DOHH2 (cell line): ENCODE results near the gene DNAH6.
"Not testable (repeated sequence)": the region's sequence is repeated elsewhere in the genome, so short reads cannot be mapped to it uniquely, and the experiment has no call there.

ENCODE experiments used
- H3F3A ChIP-seq: fragments of 200-600 bp; sonication (generic), shearing (Covaris generic); 2 replicates; pipeline ENCODE4 v1.6.0; 2016; ENCODE audit warnings: antibody characterized with exemption, mild to moderate bottlenecking; ENCODE audit not compliant: control insufficient read depth, insufficient read depth
- H3K27ac ChIP-seq: fragments of 200-600 bp; sonication (generic); 2 replicates; pipeline ENCODE4 v1.5.1; 2014; ENCODE audit warnings: low read depth, mild to moderate bottlenecking, low read length, moderate library complexity
- H3K27me3 ChIP-seq: fragments of 200-600 bp; sonication (generic); 2 replicates; pipeline ENCODE4 v1.6.1; 2014; ENCODE audit warnings: mild to moderate bottlenecking, low read length, mixed read lengths; ENCODE audit not compliant: control insufficient read depth
- H3K36me3 ChIP-seq: fragments of 200-600 bp; sonication (generic); 2 replicates; pipeline ENCODE4 v1.6.1; 2014; ENCODE audit warnings: mild to moderate bottlenecking, low read length, moderate library complexity, mixed read lengths; ENCODE audit not compliant: control insufficient read depth
- H3K4me1 ChIP-seq: fragments of 200-600 bp; sonication (generic); 2 replicates; pipeline ENCODE4 v1.6.1; 2014; ENCODE audit warnings: mild to moderate bottlenecking, low read length, mixed read lengths; ENCODE audit not compliant: control insufficient read depth
- H3K4me2 ChIP-seq: fragments of 200-600 bp; sonication (generic); 2 replicates; pipeline ENCODE4 v1.6.0; 2014; ENCODE audit warnings: mild to moderate bottlenecking, low read length, moderate library complexity
- H3K4me3 ChIP-seq: fragments of 200-600 bp; sonication (generic); 2 replicates; pipeline ENCODE4 v1.5.1; 2014; ENCODE audit warnings: mild to moderate bottlenecking, low read length, mixed read lengths
- H3K79me2 ChIP-seq: fragments of 200-600 bp; sonication (generic); 2 replicates; pipeline ENCODE4 v1.6.1; 2014; ENCODE audit warnings: mild to moderate bottlenecking, low read length, mixed read lengths; ENCODE audit not compliant: control insufficient read depth
- H3K9me2 ChIP-seq: fragments of 200-600 bp; sonication (generic); replicated peaks from 2 replicates; pipeline ENCODE4 v1.6.1; 2014; ENCODE audit warnings: mild to moderate bottlenecking, low read length, mixed read lengths; ENCODE audit not compliant: control insufficient read depth
- H3K9me3 ChIP-seq: fragments of 200-600 bp; sonication (generic); 2 replicates; pipeline ENCODE4 v1.6.1; 2014; ENCODE audit warnings: antibody characterized with exemption, low read length, mixed read lengths; ENCODE audit not compliant: control insufficient read depth, insufficient read depth
- H4K20me1 ChIP-seq: fragments of 200-600 bp; sonication (generic); 2 replicates; pipeline ENCODE4 v1.6.0; 2014; ENCODE audit warnings: low read depth, mild to moderate bottlenecking, antibody characterized with exemption, low read length, moderate library complexity; ENCODE audit not compliant: control insufficient read depth, insufficient read depth
- CTCF ChIP-seq: fragments of 200-600 bp; sonication (generic); IDR thresholded peaks from one replicate; pipeline ENCODE4 v1.5.1; 2014; ENCODE audit warnings: antibody characterized with exemption, mild to moderate bottlenecking, low read depth, low read length; ENCODE audit not compliant: poor library complexity, severe bottlenecking
- EZH2phosphoT487 ChIP-seq: fragments of 200-600 bp; sonication (generic); IDR thresholded peaks from 2 replicates; pipeline ENCODE4 v1.6.1; 2017; ENCODE audit warnings: borderline replicate concordance, mild to moderate bottlenecking, antibody characterized with exemption, low read length, moderate library complexity, mixed read lengths

The DNAH6 gene

GRCh38 chr2:84546551-84546950 lies 30.3 kb downstream of the DNAH6 start:
- no peak overlapping the region for H3K27ac ChIP-seq
- H3K27me3 ChIP-seq: no peaks in the 10 kb centered on the region
- no peaks in the 10 kb centered on the region for H3K9me2 ChIP-seq
- no peaks in the 10 kb centered on the region for H3K4me1 ChIP-seq
- no peaks in the 10 kb centered on the region for H3K9me3 ChIP-seq
- H3K79me2 ChIP-seq: no peaks in the 10 kb centered on the region
- TF ChIP-seq EZH2phosphoT487 (no peak), CTCF (no peak)
- H3F3A ChIP-seq: no peaks in the 10 kb centered on the region
- H3K36me3 ChIP-seq: no peaks in the 10 kb centered on the region
- no peak overlapping the region for H3K4me3 ChIP-seq
- H3K4me2 ChIP-seq: no peak overlapping the region
- H4K20me1 ChIP-seq: no peaks in the 10 kb centered on the region

GRCh38 chr2:84548303-84548702 lies 32.0 kb downstream of the DNAH6 start:
- H3K36me3 ChIP-seq: no peaks in the 10 kb centered on the region
- H3K27me3 ChIP-seq: no peaks in the 10 kb centered on the region
- no peaks in the 10 kb centered on the region for H3K79me2 ChIP-seq
- no peaks in the 10 kb centered on the region for H3K9me3 ChIP-seq
- no peak overlapping the region for H3K27ac ChIP-seq
- TF ChIP-seq CTCF: no peak
- TF ChIP-seq EZH2phosphoT487: no peak
- H3F3A ChIP-seq: no peaks in the 10 kb centered on the region
- H4K20me1 ChIP-seq: no peaks in the 10 kb centered on the region
- H3K4me2 ChIP-seq: no peak overlapping the region
- H3K4me1 ChIP-seq: no peaks in the 10 kb centered on the region
- H3K4me3 ChIP-seq: no peak overlapping the region
- H3K9me2 ChIP-seq: no peaks in the 10 kb centered on the region

- no peaks in the 10 kb centered on the region for H3K4me1 ChIP-seq
- H3K36me3 ChIP-seq: no peaks in the 10 kb centered on the region
- no peaks in the 10 kb centered on the region for H4K20me1 ChIP-seq
- no peaks in the 10 kb centered on the region for H3K9me3 ChIP-seq
- H3F3A ChIP-seq: no peaks in the 10 kb centered on the region
- H3K4me3 ChIP-seq: no peak overlapping the region
- no peak overlapping the region for H3K27ac ChIP-seq
- H3K4me2 ChIP-seq: no peak overlapping the region
- TF ChIP-seq CTCF: no peak
- H3K9me2 ChIP-seq: no peaks in the 10 kb centered on the region
- H3K27me3 ChIP-seq: no peaks in the 10 kb centered on the region
- no peaks in the 10 kb centered on the region for H3K79me2 ChIP-seq
These were observed 34.6 kb downstream of the DNAH6 start for GRCh38 chr2:84550916-84551315.

- H3K4me1 ChIP-seq, H3F3A ChIP-seq, H3K4me2 ChIP-seq, H3K9me2 ChIP-seq, H3K36me3 ChIP-seq, H3K27ac ChIP-seq, H3K27me3 ChIP-seq, H3K9me3 ChIP-seq, H3K79me2 ChIP-seq, H3K4me3 ChIP-seq, H4K20me1 ChIP-seq: not testable (repeated sequence)
These were observed 35.2 kb downstream of the DNAH6 start for GRCh38 chr2:84551526-84551925.
